Measurements from ENCODE around the gene TAPT1. TPM values are rescaled to one million over a fixed set of nuclear protein-coding genes. Genes with fewer than 3 reads are reported as not detected.

Gene TAPT1
- total RNA-seq, 1 experiment from 2014 or later = 23.7 TPM

DNA sequence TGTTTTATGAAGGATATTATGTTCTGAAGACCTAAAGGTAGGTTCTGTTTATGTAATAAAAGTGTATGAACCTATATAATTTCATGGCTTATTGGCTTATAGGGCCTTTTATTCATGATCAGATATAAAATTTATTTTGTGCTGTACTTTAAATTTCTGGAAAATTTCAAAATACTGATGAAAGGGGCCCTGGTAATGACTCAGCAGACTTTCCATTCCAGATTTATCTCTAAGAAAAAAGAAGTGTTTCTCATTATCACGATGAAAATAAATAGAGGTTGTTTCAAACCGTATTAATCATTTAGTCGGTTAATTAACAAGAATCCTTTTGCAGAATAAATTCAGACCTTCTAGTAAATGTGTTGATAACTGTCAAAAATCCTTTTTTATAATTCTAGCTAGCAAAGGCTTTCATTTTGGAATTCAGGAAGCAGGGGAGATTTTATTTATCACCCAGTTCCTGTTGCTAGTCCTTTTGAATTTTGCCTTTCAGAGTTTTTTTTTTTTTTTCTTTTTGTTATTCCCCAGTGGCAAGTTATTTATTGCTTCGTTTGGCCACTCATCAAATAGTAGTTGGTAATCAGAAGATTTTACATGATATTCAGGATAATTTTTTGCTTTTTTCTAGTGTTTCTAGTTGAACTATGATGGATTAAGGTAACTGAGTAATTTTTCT is 5.4 kb upstream of the TAPT1 start:
- POLR2A ChIA-PET = no interaction called here
- no TSS peak for BruUV-seq (replicated peaks)
- Mint-ChIP-seq H3K4me1 (ENCODE audit: low read depth, unreplicated experiment) (peaks cover 7% of the 10 kb centered on the region), H3K27me3 (ENCODE audit: insufficient read depth, unreplicated experiment) (no peaks in the 10 kb centered on the region), H3K9me3 (ENCODE audit: unreplicated experiment) (no peaks in the 10 kb centered on the region), H3K4me3 (ENCODE audit: unreplicated experiment) (no peak overlapping the region), H3K36me3 (ENCODE audit: insufficient read depth, unreplicated experiment) (peaks cover 4% of the 10 kb centered on the region), H3K27ac (ENCODE audit: unreplicated experiment) (no peak overlapping the region)
- Histone ChIP-seq H3K36me3 (ENCODE audit: control insufficient read depth, insufficient read depth, low read length) (no peaks in the 10 kb centered on the region), H3K9me3 (no peaks in the 10 kb centered on the region), H3K4me1 (peaks cover 14% of the 10 kb centered on the region), H3K4me3 (ENCODE audit: low read depth, low read length) (no peak overlapping the region), H3K27me3 (replicated peaks; ENCODE audit: control insufficient read depth, insufficient read depth, low read length) (no peaks in the 10 kb centered on the region)
- TF ChIP-seq, protein P1, sequence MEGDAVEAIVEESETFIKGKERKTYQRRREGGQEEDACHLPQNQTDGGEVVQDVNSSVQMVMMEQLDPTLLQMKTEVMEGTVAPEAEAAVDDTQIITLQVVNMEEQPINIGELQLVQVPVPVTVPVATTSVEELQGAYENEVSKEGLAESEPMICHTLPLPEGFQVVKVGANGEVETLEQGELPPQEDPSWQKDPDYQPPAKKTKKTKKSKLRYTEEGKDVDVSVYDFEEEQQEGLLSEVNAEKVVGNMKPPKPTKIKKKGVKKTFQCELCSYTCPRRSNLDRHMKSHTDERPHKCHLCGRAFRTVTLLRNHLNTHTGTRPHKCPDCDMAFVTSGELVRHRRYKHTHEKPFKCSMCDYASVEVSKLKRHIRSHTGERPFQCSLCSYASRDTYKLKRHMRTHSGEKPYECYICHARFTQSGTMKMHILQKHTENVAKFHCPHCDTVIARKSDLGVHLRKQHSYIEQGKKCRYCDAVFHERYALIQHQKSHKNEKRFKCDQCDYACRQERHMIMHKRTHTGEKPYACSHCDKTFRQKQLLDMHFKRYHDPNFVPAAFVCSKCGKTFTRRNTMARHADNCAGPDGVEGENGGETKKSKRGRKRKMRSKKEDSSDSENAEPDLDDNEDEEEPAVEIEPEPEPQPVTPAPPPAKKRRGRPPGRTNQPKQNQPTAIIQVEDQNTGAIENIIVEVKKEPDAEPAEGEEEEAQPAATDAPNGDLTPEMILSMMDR (IDR thresholded peaks at IDR 0.05; ENCODE audit: insufficient read depth in 1 of 2, low read depth in 1 of 2, low read length in 1 of 2, severe bottlenecking in 1 of 2, unreplicated experiment in 1 of 2) = no peak
- CTCF ChIA-PET = no interaction called here
- intact Hi-C loops (cut with micrococcal nuclease; ENCODE audit: unreplicated experiment) = no loop called here
- no peak for DNase-seq

- Mint-ChIP-seq H3K27ac (ENCODE audit: unreplicated experiment) (peak overlapping the region; percentile 5), H3K27me3 (ENCODE audit: insufficient read depth, unreplicated experiment) (no peaks in the 10 kb centered on the region), H3K36me3 (ENCODE audit: insufficient read depth, unreplicated experiment) (peaks cover 4% of the 10 kb centered on the region), H3K4me3 (ENCODE audit: unreplicated experiment) (no peak overlapping the region), H3K9me3 (ENCODE audit: unreplicated experiment) (no peaks in the 10 kb centered on the region), H3K4me1 (ENCODE audit: low read depth, unreplicated experiment) (peaks cover 7% of the 10 kb centered on the region)
- ChIA-PET CTCF (no interaction called here), POLR2A (no interaction called here)
- Histone ChIP-seq H3K27me3 (replicated peaks; ENCODE audit: control insufficient read depth, insufficient read depth, low read length) (no peaks in the 10 kb centered on the region), H3K4me1 (peaks cover 14% of the 10 kb centered on the region), H3K36me3 (ENCODE audit: control insufficient read depth, insufficient read depth, low read length) (no peaks in the 10 kb centered on the region), H3K4me3 (ENCODE audit: low read depth, low read length) (no peak overlapping the region), H3K9me3 (no peaks in the 10 kb centered on the region)
- no TSS peak for BruUV-seq (replicated peaks)
- TF ChIP-seq, protein P1 (IDR thresholded peaks at IDR 0.05; ENCODE audit: insufficient read depth in 1 of 2, low read depth in 1 of 2, low read length in 1 of 2, severe bottlenecking in 1 of 2, unreplicated experiment in 1 of 2) = no peak
- intact Hi-C loops (cut with micrococcal nuclease; ENCODE audit: unreplicated experiment) = no loop called here
- DNase-seq = no peak
These were observed 4.0 kb upstream of the TAPT1 start for GRCh38 chr4:16230308-16230707.

GRCh38 chr4:16229604-16230003 is 3.3 kb upstream of the TAPT1 start:
- Histone ChIP-seq H3K27me3 (replicated peaks; ENCODE audit: control insufficient read depth, insufficient read depth, low read length) (no peaks in the 10 kb centered on the region), H3K4me3 (ENCODE audit: low read depth, low read length) (no peak overlapping the region), H3K4me1 (peaks cover 15% of the 10 kb centered on the region), H3K9me3 (no peaks in the 10 kb centered on the region), H3K36me3 (ENCODE audit: control insufficient read depth, insufficient read depth, low read length) (no peaks in the 10 kb centered on the region)
- Mint-ChIP-seq H3K36me3 (ENCODE audit: insufficient read depth, unreplicated experiment) (peaks cover 4% of the 10 kb centered on the region), H3K9me3 (ENCODE audit: unreplicated experiment) (no peaks in the 10 kb centered on the region), H3K4me3 (ENCODE audit: unreplicated experiment) (no peak overlapping the region), H3K27ac (ENCODE audit: unreplicated experiment) (no peak overlapping the region), H3K27me3 (ENCODE audit: insufficient read depth, unreplicated experiment) (no peaks in the 10 kb centered on the region), H3K4me1 (ENCODE audit: low read depth, unreplicated experiment) (peaks cover 7% of the 10 kb centered on the region)
- intact Hi-C loops (cut with micrococcal nuclease; ENCODE audit: unreplicated experiment) = no loop called here
- ChIA-PET POLR2A (no interaction called here), CTCF (no interaction called here)
- no peak for DNase-seq
- BruUV-seq (replicated peaks) = no TSS peak
- TF ChIP-seq, protein P1 (IDR thresholded peaks at IDR 0.05; ENCODE audit: insufficient read depth in 1 of 2, low read depth in 1 of 2, low read length in 1 of 2, severe bottlenecking in 1 of 2, unreplicated experiment in 1 of 2) = no peak
